Stimulated activated CD8-positive, alpha-beta memory T cell treated with anti-CD3 and anti-CD28 coated beads, Interleukin-12 subunit alpha, Interleukin-12 subunit beta, amount 100 ng/mL, for 4 hours (primary cell): ENCODE data around the gene MEIOSIN.
"Not testable (repeated sequence)": the region's sequence is repeated elsewhere in the genome, so short reads cannot be mapped to it uniquely, and the experiment has no call there.

Experiments used
- DNase-seq: peaks from one replicate; pipeline ENCODE4 v3.0.0-alpha.2; 2020; ENCODE audit warnings: low read depth

Gene MEIOSIN

GRCh38 chr19:45717983-45718650 is 15.1 kb upstream of the MEIOSIN start:
- DNase-seq, result no peak

- DNase-seq, result not testable (repeated sequence)
These were observed 13.2 kb upstream of the MEIOSIN start for GRCh38 chr19:45720065-45720464.

- DNase-seq, result not testable (repeated sequence)
These were observed 4.6 kb upstream of the MEIOSIN start for GRCh38 chr19:45728683-45729082.

- no peak for DNase-seq
These were observed 3.4 kb upstream of the MEIOSIN start for GRCh38 chr19:45729800-45730290.

GRCh38 chr19:45730368-45731288 is 2.6 kb upstream of the MEIOSIN start, which contains the start of gene FBXO46:
FBXO46 (minus strand) TSS chr19:45730896; CDS start chr19:45713495, 17,401 bp downstream.
- DNase-seq, result peak; percentile 86

- DNase-seq, result no peak
These were observed 6.5 kb downstream of the MEIOSIN start for GRCh38 chr19:45739498-45740439.

GRCh38 chr19:45742969-45743368 is 9.7 kb downstream of the MEIOSIN start:
- DNase-seq, result no peak

GRCh38 chr19:45745606-45746005 is 12.4 kb downstream of the MEIOSIN start:
- no peak for DNase-seq

- no peak for DNase-seq
These were observed 13.6 kb downstream of the MEIOSIN start for GRCh38 chr19:45746866-45747265.

- DNase-seq, result no peak
These were observed 14.3 kb downstream of the MEIOSIN start for GRCh38 chr19:45747513-45747912.

GRCh38 chr19:45751483-45751882 is 18.2 kb downstream of the MEIOSIN start:
- not testable (repeated sequence) for DNase-seq

- DNase-seq, result no peak
These were observed 19.4 kb downstream of the MEIOSIN start for GRCh38 chr19:45752639-45753038.

- DNase-seq, result no peak
These were observed 20.3 kb downstream of the MEIOSIN start for GRCh38 chr19:45753548-45753947.

- no peak for DNase-seq
These were observed 21.1 kb downstream of the MEIOSIN start for GRCh38 chr19:45754323-45754722.

GRCh38 chr19:45757695-45758094 is 24.5 kb downstream of the MEIOSIN start:
- DNase-seq, result no peak

GRCh38 chr19:45758921-45759320 is 25.7 kb downstream of the MEIOSIN start:
- no peak for DNase-seq

- DNase-seq, result no peak
These were observed 28.5 kb downstream of the MEIOSIN start for GRCh38 chr19:45761714-45762113.

- DNase-seq, result no peak
These were observed 29.8 kb downstream of the MEIOSIN start for GRCh38 chr19:45762870-45763631.

GRCh38 chr19:45763691-45764294 is 30.6 kb downstream of the MEIOSIN start:
- DNase-seq, result no peak

GRCh38 chr19:45764475-45764874 is 31.2 kb downstream of the MEIOSIN start:
- no peak for DNase-seq
